IMR-90 (cell line): ENCODE measurements around the gene CCL27. TPM values are rescaled to one million over a fixed set of nuclear protein-coding genes. Genes with fewer than 3 reads are reported as not detected.

Source experiments
- ATAC-seq: fragments of 200-7000 bp; cut with Tn5 transposase; 2 replicates; pipeline ENCODE4 v1.9.1; 2020; ENCODE audit warnings: low read depth, mild to moderate bottlenecking, moderate library complexity
- BruUV-seq: library from RNA; stranded (reverse); fragments of 400-500 nt; replicated peaks from 2 replicates; lab custom pipeline; 2021; lab: Mats Ljungman, UMichigan
- CTCF ChIA-PET: fragments of 300-600 bp; formaldehyde crosslinking; extraction: SDS; loops from one replicate; lab custom pipeline; 2021; ENCODE audit warnings: antibody characterized with exemption; lab: Yijun Ruan, JAX
- POLR2A ChIA-PET: fragments of 300-600 bp; sonication (Branson Sonifier 250); formaldehyde crosslinking; loops from one replicate; lab custom pipeline; 2022; ENCODE audit warnings: antibody characterized with exemption; ENCODE audit not compliant: unreplicated experiment; lab: Charles Lee
- DNase-seq: peaks from one replicate; pipeline ENCODE4 v3.0.0; 2013
- H2AFZ ChIP-seq: replicated peaks from 2 replicates; pipeline ENCODE3; 2013; ENCODE audit warnings: low read length, mild to moderate bottlenecking; ENCODE audit not compliant: poor library complexity
- H2AK5ac ChIP-seq: 2 replicates; pipeline ENCODE4 v1.6.1; 2013; ENCODE audit warnings: low read depth, low read length, inconsistent platforms
- H2AK9ac ChIP-seq: replicated peaks from 2 replicates; pipeline ENCODE3; 2013; ENCODE audit warnings: mild to moderate bottlenecking, low read depth, low read length, moderate library complexity; ENCODE audit not compliant: poor library complexity
- H2BK120ac ChIP-seq: 2 replicates; pipeline ENCODE4 v1.6.1; 2013; ENCODE audit warnings: low read depth, low read length, inconsistent platforms
- H2BK15ac ChIP-seq: 3 replicates; pipeline ENCODE4 v1.6.1; 2013; ENCODE audit warnings: low read depth, low read length, inconsistent platforms
- H2BK20ac ChIP-seq: 2 replicates; pipeline ENCODE4 v1.6.1; 2013; ENCODE audit warnings: low read depth, mild to moderate bottlenecking, inconsistent platforms, low read length, moderate library complexity
- H2BK5ac ChIP-seq: 2 replicates; pipeline ENCODE4 v1.6.1; 2013; ENCODE audit warnings: mild to moderate bottlenecking, low read depth, low read length, inconsistent platforms; ENCODE audit not compliant: poor library complexity, severe bottlenecking
- H3K14ac ChIP-seq: replicated peaks from 2 replicates; pipeline ENCODE4 v1.6.1; 2013; ENCODE audit warnings: low read depth, low read length, inconsistent platforms
- H3K18ac ChIP-seq: 2 replicates; pipeline ENCODE4 v1.6.1; 2013; ENCODE audit warnings: low read depth, low read length, control low read depth
- H3K23ac ChIP-seq: 2 replicates; pipeline ENCODE4 v1.6.1; 2013; ENCODE audit warnings: low read depth, low read length, inconsistent platforms
- H3K27ac ChIP-seq: 2 replicates; pipeline ENCODE4 v1.5.1; 2013; ENCODE audit warnings: mild to moderate bottlenecking, control low read depth, low read length; ENCODE audit not compliant: insufficient read depth
- H3K27me3 ChIP-seq: 2 replicates; pipeline ENCODE4 v1.6.1; 2013; ENCODE audit warnings: low read length; ENCODE audit not compliant: control insufficient read depth, insufficient read depth
- H3K36me3 ChIP-seq: 2 replicates; pipeline ENCODE4 v1.6.1; 2013; ENCODE audit warnings: low read length, mixed read lengths; ENCODE audit not compliant: control insufficient read depth, insufficient read depth
- H3K4ac ChIP-seq: 2 replicates; pipeline ENCODE4 v1.6.1; 2013; ENCODE audit warnings: low read depth, low read length, inconsistent platforms
- H3K4me1 ChIP-seq: 2 replicates; pipeline ENCODE4 v1.6.1; 2013; ENCODE audit warnings: low read length, mixed read lengths; ENCODE audit not compliant: control insufficient read depth, insufficient read depth
- H3K4me2 ChIP-seq: 2 replicates; pipeline ENCODE4 v1.6.1; 2013; ENCODE audit warnings: low read depth, mild to moderate bottlenecking, control low read depth, low read length, moderate library complexity
- H3K4me3 ChIP-seq: 2 replicates; pipeline ENCODE4 v1.5.1; 2013; ENCODE audit warnings: low read depth, mild to moderate bottlenecking, control low read depth, low read length, moderate library complexity; ENCODE audit not compliant: insufficient read depth
- H3K56ac ChIP-seq: 2 replicates; pipeline ENCODE4 v1.6.1; 2013; ENCODE audit warnings: low read length, inconsistent platforms; ENCODE audit not compliant: insufficient read depth; ENCODE audit errors: extremely low read depth
- H3K79me1 ChIP-seq, 2 experiments: 2 replicates each; pipeline ENCODE4 v1.6.1; 2013; ENCODE audit warnings: low read length in 2 of 2, inconsistent platforms in 1 of 2, low read depth in 1 of 2
- H3K9ac ChIP-seq: 2 replicates; pipeline ENCODE4 v1.6.1; 2013; ENCODE audit warnings: low read depth, low read length, control low read depth
- H3K9me1 ChIP-seq: 2 replicates; pipeline ENCODE4 v1.6.1; 2013; ENCODE audit warnings: low read length, inconsistent platforms; ENCODE audit not compliant: insufficient read depth
- H3K9me3 ChIP-seq: 2 replicates; pipeline ENCODE4 v1.6.1; 2013; ENCODE audit warnings: low read length; ENCODE audit not compliant: control insufficient read depth, insufficient read depth
- H4K20me1 ChIP-seq: 2 replicates; pipeline ENCODE4 v1.6.1; 2013; ENCODE audit warnings: low read length, inconsistent platforms; ENCODE audit not compliant: insufficient read depth
- H4K5ac ChIP-seq: 2 replicates; pipeline ENCODE4 v1.6.1; 2013; ENCODE audit warnings: mild to moderate bottlenecking, low read depth, low read length, control low read depth
- H4K8ac ChIP-seq, 2 experiments: 2 replicates each; pipeline ENCODE4 v1.6.1; 2013; ENCODE audit warnings: low read depth in 2 of 2, low read length in 2 of 2, control low read depth in 1 of 2, inconsistent platforms in 1 of 2
- H4K91ac ChIP-seq: 2 replicates; pipeline ENCODE4 v1.6.1; 2013; ENCODE audit warnings: low read depth, low read length, inconsistent platforms; ENCODE audit not compliant: insufficient read depth
- CHD1 ChIP-seq: IDR thresholded peaks from 2 replicates; pipeline ENCODE4 v1.6.1; 2012; ENCODE audit warnings: low read depth, low read length, improper control_type of control experiment
- WGBS, 2 experiments: methylation state at CpG; one replicate each; pipeline versions ENCODE4 v1.1.5 to v1.1.7; 2013; ENCODE audit warnings: missing lambda C conversion rate in 2 of 2; ENCODE audit not compliant: insufficient read length in 1 of 2; ENCODE audit errors: extremely low coverage in 2 of 2; 5-methylcytosine and 5-hydroxymethylcytosine counted together
- dilution Hi-C: fragments of 300-500 bp; cut with HindIII; formaldehyde crosslinking; loops from one replicate; pipeline ENCODE4 v1.14.3; 2018; ENCODE audit warnings: low sequenced_read_pairs; ENCODE audit not compliant: unreplicated experiment
- in situ Hi-C: fragments of 300-500 bp; cut with MboI; formaldehyde crosslinking; loops from 3 replicates; pipeline ENCODE4 v1.14.3; 2019; ENCODE audit warnings: low sequenced_read_pairs, inconsistent platforms, mixed read lengths
- intact Hi-C: fragments of 100-400 bp; cut with micrococcal nuclease; formaldehyde crosslinking; loops from 2 replicates; pipeline ENCODE4 v1.10.0; 2022
- polyA plus RNA-seq, 3 experiments: library from polyadenylated mRNA; depleted of rRNA; stranded (reverse); fragments of >200 nt; gene quantifications; 2 replicates each; pipeline ENCODE4 v1.2.3, GENCODE V29; 2012; ENCODE audit warnings: low replicate concordance in 1 of 3
- total RNA-seq: library from RNA; depleted of rRNA; stranded (reverse); fragments of >200 nt; gene quantifications from 2 replicates; pipeline ENCODE4 v1.2.3, GENCODE V29; 2012

CCL27 gene
- total and polyA plus RNA-seq, 2 of the 4 experiments (the other 2 are of a cell fraction), result 0.18 to 0.26 TPM

DNA sequence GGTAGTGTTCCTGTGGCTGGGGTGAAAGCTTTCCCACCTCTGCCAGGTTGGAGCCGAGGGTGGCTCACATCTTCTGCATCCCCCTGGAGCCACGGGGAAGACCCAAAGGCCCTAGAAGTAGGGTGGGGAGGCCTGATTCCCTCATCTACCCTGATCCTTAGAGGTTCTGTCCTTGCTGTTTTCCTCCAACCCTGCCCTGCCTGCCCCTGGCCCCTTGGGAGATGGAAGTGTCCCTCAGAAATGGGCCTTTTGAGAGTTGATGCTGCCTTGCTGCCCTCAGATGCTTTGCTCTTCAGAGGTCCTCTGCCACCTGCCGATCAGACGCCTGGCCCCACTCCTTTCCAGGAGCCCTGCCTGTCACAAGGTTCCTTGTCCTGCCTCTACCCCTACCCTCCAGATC is 22.4 kb upstream of the CCL27 start:
- H2BK20ac ChIP-seq, result no peak overlapping the region
- no peak overlapping the region for H3K9ac ChIP-seq
- H3K79me1 ChIP-seq, result no peaks in the 10 kb centered on the region; a peak in 1 of 4 replicates
- no peak overlapping the region for H3K4me3 ChIP-seq
- no peak overlapping the region for H4K91ac ChIP-seq
- H3K36me3 ChIP-seq, result peaks cover 2% of the 10 kb centered on the region; the same call in 1 of the 2 replicates
- H3K9me1 ChIP-seq, result peaks cover 7% of the 10 kb centered on the region; the same call in 1 of the 2 replicates
- no peak overlapping the region for H3K4me2 ChIP-seq
- DNase-seq, result no peak
- no peak overlapping the region for H2AFZ ChIP-seq
- dilution Hi-C loops (no loop called here), in situ Hi-C loops (no loop called here), intact Hi-C loops (no loop called here)
- no peak overlapping the region for H2BK120ac ChIP-seq
- WGBS, 2 experiments, result no CpG with 5 or more reads among the region's 4 CpGs
- BruUV-seq, result no TSS peak
- TF ChIP-seq CHD1, result no peak
- no peak overlapping the region for H2AK9ac ChIP-seq
- H3K4ac ChIP-seq, result no peak overlapping the region
- H3K27ac ChIP-seq, result no peak overlapping the region
- H3K27me3 ChIP-seq, result no peaks in the 10 kb centered on the region
- CTCF ChIA-PET, result interaction anchor here (1.4 kb wide), 1 partner anchor 18 kb away, joined by 5 read pairs; no protein-coding TSS in a partner anchor
- H3K18ac ChIP-seq, result no peak overlapping the region
- H4K5ac ChIP-seq, result no peak overlapping the region
- H3K56ac ChIP-seq, result no peak overlapping the region
- H3K23ac ChIP-seq, result no peak overlapping the region
- no peak overlapping the region for H4K8ac ChIP-seq
- POLR2A ChIA-PET, result no interaction called here
- H3K4me1 ChIP-seq, result no peaks in the 10 kb centered on the region; the same call in 1 of the 2 replicates
- no peaks in the 10 kb centered on the region for H3K9me3 ChIP-seq
- no peak overlapping the region for H3K14ac ChIP-seq
- no peak overlapping the region for H2BK15ac ChIP-seq
- no peak overlapping the region for H2BK5ac ChIP-seq
- H2AK5ac ChIP-seq, result no peak overlapping the region
- no peak for ATAC-seq
- H4K20me1 ChIP-seq, result no peaks in the 10 kb centered on the region; the same call in 1 of the 2 replicates
